Vagina (tissue), 2 donors: Measurements from ENCODE around the gene GCSAM. TPM values are rescaled to one million over a fixed set of nuclear protein-coding genes. Genes with fewer than 3 reads are reported as not detected.

Experiments
- DNase-seq, 2 donors: peaks; one replicate each; pipeline ENCODE4 v3.0.0-alpha.2; 2017; ENCODE audit errors: extremely low spot score in 2 of 2
- H3K27ac ChIP-seq: fragments of 200-600 bp; sonication (generic); one replicate; pipeline ENCODE4 v1.5.1; 2019
- H3K27me3 ChIP-seq: fragments of 200-600 bp; sonication (generic); one replicate; pipeline ENCODE4 v1.5.1; 2019
- H3K36me3 ChIP-seq, 2 donors: fragments of 200-600 bp; sonication (generic); one replicate each; pipeline ENCODE4 v1.5.1; 2017 to 2019
- H3K4me1 ChIP-seq: fragments of 200-600 bp; sonication (generic); one replicate; pipeline ENCODE4 v1.5.1; 2019
- H3K4me3 ChIP-seq, 2 donors: fragments of 200-600 bp; sonication (generic); 1 replicate in 1 of 2; 2 replicates in 1 of 2; pipeline ENCODE4 v1.5.1; 2016 to 2019
- H3K9me3 ChIP-seq: fragments of 200-600 bp; sonication (generic); one replicate; pipeline ENCODE4 v1.5.1; 2019
- POLR2A ChIP-seq, 2 donors: fragments of 450-650 bp; IDR thresholded peaks; one replicate each; pipeline ENCODE4 v1.6.1; 2017; ENCODE audit warnings: antibody characterized with exemption in 2 of 2, mild to moderate bottlenecking in 2 of 2, moderate library complexity in 2 of 2
- POLR2AphosphoS5 ChIP-seq, 2 donors: sonication (generic); formaldehyde crosslinking; IDR thresholded peaks; one replicate each; pipeline ENCODE4 v1.9.0; 2017; ENCODE audit warnings: antibody characterized with exemption in 2 of 2, mild to moderate bottlenecking in 2 of 2, low read depth in 1 of 2; ENCODE audit not compliant: insufficient read depth in 1 of 2
- intact Hi-C: fragments of 100-400 bp; cut with DNase I; formaldehyde crosslinking; loops from one replicate; pipeline ENCODE4 v1.15.1; 2023
- total RNA-seq: library from RNA; depleted of rRNA; stranded (reverse); fragments of >200 nt; gene quantifications from one replicate; pipeline ENCODE4 v1.2.3, GENCODE V29; 2016
- TF ChIP-seq, protein P1 (sequence below), 3 experiments: fragments of 450-650 bp in 2 of 3; fragments of 200-600 bp in 1 of 3; sonication (generic) in 1 of 3; IDR thresholded peaks; one replicate each; pipeline ENCODE4 v1.5.1; 2017 to 2019; ENCODE audit warnings: antibody characterized with exemption in 3 of 3, mild to moderate bottlenecking in 2 of 3, moderate library complexity in 2 of 3

The GCSAM gene
- total RNA-seq, 1 donor from 2014 or later: 1.5 TPM

DNA sequence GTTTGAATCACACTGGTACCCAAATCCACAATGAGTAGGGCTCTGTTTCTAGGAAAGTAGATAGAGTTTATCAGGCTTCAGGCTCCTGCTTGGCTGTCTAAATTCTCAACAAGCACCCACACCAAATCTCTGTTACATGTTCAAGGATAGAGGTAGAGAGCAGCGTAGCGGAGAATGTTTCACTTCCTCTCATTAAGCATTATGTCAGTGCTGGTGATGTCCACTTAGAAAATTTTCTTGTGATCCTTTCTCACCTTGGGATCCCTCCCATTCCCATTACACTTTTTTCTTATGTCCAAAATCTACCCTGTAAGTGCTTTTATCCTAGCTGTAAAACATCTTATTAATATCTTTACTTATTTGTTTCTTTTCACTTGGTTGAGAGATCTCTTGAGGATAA lies 34.7 kb upstream of the GCSAM start:
- Histone ChIP-seq H3K27ac (no peak overlapping the region), H3K9me3 (peaks cover 2% of the 10 kb centered on the region), H3K4me3 (no peak overlapping the region), H3K4me1 (no peaks in the 10 kb centered on the region), H3K27me3 (no peaks in the 10 kb centered on the region), H3K36me3 (no peaks in the 10 kb centered on the region)
- intact Hi-C loops: no loop called here
- DNase-seq: no peak
- TF ChIP-seq, protein P1, sequence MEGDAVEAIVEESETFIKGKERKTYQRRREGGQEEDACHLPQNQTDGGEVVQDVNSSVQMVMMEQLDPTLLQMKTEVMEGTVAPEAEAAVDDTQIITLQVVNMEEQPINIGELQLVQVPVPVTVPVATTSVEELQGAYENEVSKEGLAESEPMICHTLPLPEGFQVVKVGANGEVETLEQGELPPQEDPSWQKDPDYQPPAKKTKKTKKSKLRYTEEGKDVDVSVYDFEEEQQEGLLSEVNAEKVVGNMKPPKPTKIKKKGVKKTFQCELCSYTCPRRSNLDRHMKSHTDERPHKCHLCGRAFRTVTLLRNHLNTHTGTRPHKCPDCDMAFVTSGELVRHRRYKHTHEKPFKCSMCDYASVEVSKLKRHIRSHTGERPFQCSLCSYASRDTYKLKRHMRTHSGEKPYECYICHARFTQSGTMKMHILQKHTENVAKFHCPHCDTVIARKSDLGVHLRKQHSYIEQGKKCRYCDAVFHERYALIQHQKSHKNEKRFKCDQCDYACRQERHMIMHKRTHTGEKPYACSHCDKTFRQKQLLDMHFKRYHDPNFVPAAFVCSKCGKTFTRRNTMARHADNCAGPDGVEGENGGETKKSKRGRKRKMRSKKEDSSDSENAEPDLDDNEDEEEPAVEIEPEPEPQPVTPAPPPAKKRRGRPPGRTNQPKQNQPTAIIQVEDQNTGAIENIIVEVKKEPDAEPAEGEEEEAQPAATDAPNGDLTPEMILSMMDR (IDR thresholded peaks at IDR 0.05): no peak
- TF ChIP-seq POLR2AphosphoS5 (IDR thresholded peaks at IDR 0.05; ENCODE audit: insufficient read depth in 1 of 2, low read depth in 1 of 2) (no peak), POLR2A (IDR thresholded peaks at IDR 0.05) (no peak)

DNA sequence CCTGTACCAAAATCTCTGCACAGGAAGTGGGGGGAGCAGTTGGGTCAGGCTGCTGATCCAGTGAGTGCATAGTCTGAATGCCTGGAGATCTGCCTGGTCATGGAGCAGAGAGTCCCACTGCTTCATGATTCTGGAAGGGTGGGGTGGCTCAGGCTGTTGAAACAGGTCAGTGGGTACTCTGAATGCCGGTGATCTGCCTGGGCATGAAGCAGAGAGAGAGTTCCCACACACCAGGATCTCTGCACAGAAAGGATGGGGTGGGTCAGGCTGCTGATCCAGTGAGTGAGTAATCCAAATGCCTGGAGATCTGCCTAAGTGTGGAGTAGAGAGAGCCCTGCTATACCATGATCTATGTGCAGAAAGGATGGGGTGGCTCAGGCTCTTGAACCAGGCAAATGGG lies 16.1 kb upstream of the GCSAM start:
- no peak overlapping the region for H3K4me3 ChIP-seq
- no peak overlapping the region for H3K27ac ChIP-seq
- DNase-seq: no peak
- TF ChIP-seq POLR2A (IDR thresholded peaks at IDR 0.05) (no peak), POLR2AphosphoS5 (IDR thresholded peaks at IDR 0.05; ENCODE audit: insufficient read depth in 1 of 2, low read depth in 1 of 2) (no peak)
- TF ChIP-seq, protein P1 (IDR thresholded peaks at IDR 0.05): no peak
- H3K27me3 ChIP-seq: no peaks in the 10 kb centered on the region
- no peaks in the 10 kb centered on the region for H3K4me1 ChIP-seq
- H3K36me3 ChIP-seq: no peaks in the 10 kb centered on the region
- peaks cover 7% of the 10 kb centered on the region for H3K9me3 ChIP-seq
- intact Hi-C loops: no loop called here

DNA sequence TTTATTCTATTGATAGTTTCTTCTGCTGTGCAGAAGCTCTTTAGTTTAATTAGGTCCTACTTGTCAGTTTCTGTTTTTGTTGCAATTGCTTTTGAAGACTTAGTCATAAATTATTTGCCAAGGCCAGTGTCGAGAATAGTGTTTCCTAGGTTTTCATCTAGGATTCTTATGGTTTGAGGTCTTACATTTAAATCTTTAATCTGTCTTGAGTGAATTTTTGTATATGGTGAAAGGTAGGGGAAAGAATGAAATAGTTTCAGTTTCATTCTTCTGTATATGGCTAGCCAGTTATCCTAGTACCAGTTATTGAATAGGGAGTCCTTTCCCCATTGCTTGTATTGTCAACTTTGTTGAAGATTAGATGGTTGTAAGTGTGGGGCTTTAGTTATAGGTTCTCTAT lies 10.6 kb upstream of the GCSAM start:
- intact Hi-C loops: no loop called here
- DNase-seq: no peak
- H3K4me3 ChIP-seq: no peak overlapping the region
- TF ChIP-seq POLR2AphosphoS5 (IDR thresholded peaks at IDR 0.05; ENCODE audit: insufficient read depth in 1 of 2, low read depth in 1 of 2): no peak
- TF ChIP-seq, protein P1 (IDR thresholded peaks at IDR 0.05): no peak
- no peak for TF ChIP-seq POLR2A (IDR thresholded peaks at IDR 0.05)
- H3K27me3 ChIP-seq: no peaks in the 10 kb centered on the region
- peaks cover 7% of the 10 kb centered on the region for H3K9me3 ChIP-seq
- H3K36me3 ChIP-seq: no peaks in the 10 kb centered on the region
- H3K27ac ChIP-seq: no peak overlapping the region
- H3K4me1 ChIP-seq: no peaks in the 10 kb centered on the region

DNA sequence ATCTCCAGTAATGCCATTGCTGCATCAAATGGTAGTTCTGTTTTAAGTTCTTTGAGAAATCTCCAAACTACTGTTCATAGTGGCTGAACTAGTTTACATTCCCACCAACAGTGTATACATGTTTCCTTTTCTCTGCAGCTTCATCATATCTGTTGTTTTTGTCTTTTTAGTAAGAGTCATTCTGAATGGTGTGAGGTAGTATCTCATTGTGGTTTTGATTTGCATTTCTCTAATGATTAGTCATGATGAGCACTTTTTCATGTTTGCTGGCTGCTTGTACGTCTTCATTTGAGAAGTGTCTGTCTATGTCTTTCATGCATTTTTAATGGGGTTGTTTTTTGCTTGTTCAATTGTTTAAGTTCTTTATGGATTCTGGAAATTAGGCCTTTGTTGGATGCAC lies 10.2 kb upstream of the GCSAM start:
- Histone ChIP-seq H3K4me1 (no peaks in the 10 kb centered on the region), H3K27ac (no peak overlapping the region), H3K9me3 (peaks cover 7% of the 10 kb centered on the region), H3K27me3 (no peaks in the 10 kb centered on the region), H3K4me3 (no peak overlapping the region), H3K36me3 (no peaks in the 10 kb centered on the region)
- TF ChIP-seq POLR2AphosphoS5 (IDR thresholded peaks at IDR 0.05; ENCODE audit: insufficient read depth in 1 of 2, low read depth in 1 of 2) (no peak), POLR2A (IDR thresholded peaks at IDR 0.05) (no peak)
- TF ChIP-seq, protein P1 (IDR thresholded peaks at IDR 0.05): no peak
- intact Hi-C loops: no loop called here
- DNase-seq: no peak

DNA sequence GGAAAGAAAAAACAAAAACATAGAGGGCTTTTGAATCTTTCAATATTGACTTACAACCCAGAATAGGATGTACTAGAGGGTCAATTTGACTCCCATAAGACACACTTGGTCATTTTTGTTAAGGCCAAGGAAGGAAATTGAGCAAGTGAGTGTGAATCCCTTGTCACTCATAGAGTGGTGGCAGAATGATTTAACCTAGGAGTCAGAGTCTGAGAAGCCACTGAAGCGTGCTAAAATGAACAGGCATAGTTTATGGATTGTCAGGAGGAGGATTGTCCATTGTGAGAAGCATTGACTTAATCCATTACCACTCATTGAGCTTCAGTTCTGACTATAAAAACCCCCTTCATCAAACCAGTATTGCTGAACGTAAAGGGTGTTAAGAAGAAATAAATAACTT lies 8.2 kb upstream of the GCSAM start:
- H3K27me3 ChIP-seq: no peaks in the 10 kb centered on the region
- no peak for DNase-seq
- H3K4me1 ChIP-seq: no peaks in the 10 kb centered on the region
- intact Hi-C loops: no loop called here
- no peak overlapping the region for H3K4me3 ChIP-seq
- H3K9me3 ChIP-seq: peaks cover 7% of the 10 kb centered on the region
- no peaks in the 10 kb centered on the region for H3K36me3 ChIP-seq
- H3K27ac ChIP-seq: no peak overlapping the region
- TF ChIP-seq POLR2AphosphoS5 (IDR thresholded peaks at IDR 0.05; ENCODE audit: insufficient read depth in 1 of 2, low read depth in 1 of 2) (no peak), POLR2A (IDR thresholded peaks at IDR 0.05) (no peak)
- TF ChIP-seq, protein P1 (IDR thresholded peaks at IDR 0.05): no peak
